ENCODE measurements around the gene GGACT.

GRCh38 chr13:100547791-100548201 lies 40.8 kb downstream of the GGACT start:
- TF ChIP-seq POLR2A (IDR thresholded peaks at IDR 0.05) (no peak), CTCF (IDR thresholded peaks at IDR 0.05) (no peak)

Measured in body of pancreas (tissue), 4 donors.